MM.1S (cell line): ENCODE data around the gene LGALS7.
"Not testable (repeated sequence)": the region's sequence is repeated elsewhere in the genome, so short reads cannot be mapped to it uniquely, and the experiment has no call there.

Experiments
- DNase-seq: peaks from one replicate; pipeline ENCODE4 v3.0.0-alpha.2; 2015
- H2AFZ ChIP-seq: fragments of 300-600 bp; sonication (generic); 2 replicates; pipeline ENCODE4 v1.6.0; 2016; ENCODE audit warnings: antibody characterized with exemption, low read length
- H3F3A ChIP-seq: fragments of 300-600 bp; sonication (generic); 2 replicates; pipeline ENCODE4 v1.6.1; 2016; ENCODE audit warnings: mild to moderate bottlenecking, antibody characterized with exemption, low read length, moderate library complexity, mixed read lengths; ENCODE audit not compliant: insufficient read depth
- H3K27ac ChIP-seq: fragments of 300-600 bp; sonication (generic); 2 replicates; pipeline ENCODE4 v1.5.1; 2016; ENCODE audit warnings: mild to moderate bottlenecking, low read length
- H3K27me3 ChIP-seq: fragments of 300-600 bp; sonication (generic); replicated peaks from 2 replicates; pipeline ENCODE4 v1.6.0; 2016; ENCODE audit warnings: low read length; ENCODE audit not compliant: insufficient read depth
- H3K36me3 ChIP-seq: fragments of 300-600 bp; sonication (generic); replicated peaks from 2 replicates; pipeline ENCODE4 v1.6.1; 2016; ENCODE audit warnings: mild to moderate bottlenecking, low read length, mixed read lengths; ENCODE audit not compliant: insufficient read depth
- H3K4me1 ChIP-seq: fragments of 300-600 bp; sonication (generic); 2 replicates; pipeline ENCODE4 v1.6.1; 2016; ENCODE audit warnings: low read length, mixed read lengths
- H3K4me2 ChIP-seq: fragments of 300-600 bp; sonication (generic); 2 replicates; pipeline ENCODE4 v1.6.0; 2016; ENCODE audit warnings: low read depth, low read length
- H3K4me3 ChIP-seq: fragments of 300-600 bp; sonication (generic); 2 replicates; pipeline ENCODE4 v1.5.1; 2016; ENCODE audit warnings: low read length, mixed read lengths
- H3K79me2 ChIP-seq: fragments of 300-600 bp; sonication (generic); 2 replicates; pipeline ENCODE4 v1.6.1; 2016; ENCODE audit warnings: mixed run types, low read length, mixed read lengths
- H3K9ac ChIP-seq: fragments of 300-600 bp; sonication (generic); 2 replicates; pipeline ENCODE4 v1.6.1; 2016; ENCODE audit warnings: low read length, mixed read lengths
- H3K9me2 ChIP-seq: fragments of 300-600 bp; sonication (generic); replicated peaks from 2 replicates; pipeline ENCODE4 v1.6.1; 2016; ENCODE audit warnings: mild to moderate bottlenecking, low read length, mixed read lengths; ENCODE audit not compliant: insufficient read depth
- H3K9me3 ChIP-seq: fragments of 300-600 bp; sonication (generic); replicated peaks from 2 replicates; pipeline ENCODE4 v1.6.1; 2016; ENCODE audit warnings: mild to moderate bottlenecking, low read length, mixed read lengths; ENCODE audit not compliant: insufficient read depth
- H4K20me1 ChIP-seq: fragments of 300-600 bp; sonication (generic); 2 replicates; pipeline ENCODE4 v1.6.1; 2016; ENCODE audit warnings: mild to moderate bottlenecking, low read length, moderate library complexity, mixed read lengths; ENCODE audit not compliant: insufficient read depth
- EZH2 ChIP-seq: fragments of 300-600 bp; sonication (generic); optimal IDR thresholded peaks from 2 replicates; pipeline ENCODE3; 2017; ENCODE audit warnings: low read depth, mild to moderate bottlenecking, antibody characterized with exemption, low read length, mixed read lengths
- EZH2phosphoT487 ChIP-seq: fragments of 300-600 bp; sonication (generic); IDR thresholded peaks from 2 replicates; pipeline ENCODE4 v1.6.1; 2018; ENCODE audit warnings: antibody characterized with exemption, low read length
- TF ChIP-seq, protein P1 (sequence below): fragments of 300-600 bp; sonication (generic); IDR thresholded peaks from 2 replicates; pipeline ENCODE4 v1.5.1; 2016; ENCODE audit warnings: antibody characterized with exemption, low read length, mixed read lengths

The LGALS7 gene

GRCh38 chr19:38788478-38789243, 15.3 kb upstream of the LGALS7 start, which contains the start of gene LGALS7B:
Gene LGALS7B (plus strand): TSS chr19:38789200. CDS start chr19:38789227, 27 bp downstream.
- H3K9me3 ChIP-seq: no peaks in the 10 kb centered on the region
- H3K4me2 ChIP-seq: no peak within 1 kb of the TSS
- no peak for DNase-seq
- no peaks in the 10 kb centered on the region for H3K9me2 ChIP-seq
- peaks cover 14% of the 10 kb centered on the region for H3K27me3 ChIP-seq
- H3K36me3 ChIP-seq: no peaks in the 10 kb centered on the region
- H2AFZ ChIP-seq: no peak within 1 kb of the TSS
- H3K79me2 ChIP-seq: no peaks in the 10 kb centered on the region
- H4K20me1 ChIP-seq: no peaks in the 10 kb centered on the region
- H3K4me1 ChIP-seq: no peaks in the 10 kb centered on the region
- TF ChIP-seq EZH2 (no peak), EZH2phosphoT487 (no peak)
- TF ChIP-seq, protein P1, sequence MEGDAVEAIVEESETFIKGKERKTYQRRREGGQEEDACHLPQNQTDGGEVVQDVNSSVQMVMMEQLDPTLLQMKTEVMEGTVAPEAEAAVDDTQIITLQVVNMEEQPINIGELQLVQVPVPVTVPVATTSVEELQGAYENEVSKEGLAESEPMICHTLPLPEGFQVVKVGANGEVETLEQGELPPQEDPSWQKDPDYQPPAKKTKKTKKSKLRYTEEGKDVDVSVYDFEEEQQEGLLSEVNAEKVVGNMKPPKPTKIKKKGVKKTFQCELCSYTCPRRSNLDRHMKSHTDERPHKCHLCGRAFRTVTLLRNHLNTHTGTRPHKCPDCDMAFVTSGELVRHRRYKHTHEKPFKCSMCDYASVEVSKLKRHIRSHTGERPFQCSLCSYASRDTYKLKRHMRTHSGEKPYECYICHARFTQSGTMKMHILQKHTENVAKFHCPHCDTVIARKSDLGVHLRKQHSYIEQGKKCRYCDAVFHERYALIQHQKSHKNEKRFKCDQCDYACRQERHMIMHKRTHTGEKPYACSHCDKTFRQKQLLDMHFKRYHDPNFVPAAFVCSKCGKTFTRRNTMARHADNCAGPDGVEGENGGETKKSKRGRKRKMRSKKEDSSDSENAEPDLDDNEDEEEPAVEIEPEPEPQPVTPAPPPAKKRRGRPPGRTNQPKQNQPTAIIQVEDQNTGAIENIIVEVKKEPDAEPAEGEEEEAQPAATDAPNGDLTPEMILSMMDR: no peak
- H3K9ac ChIP-seq: no peak within 1 kb of the TSS
- no peak within 1 kb of the TSS for H3K4me3 ChIP-seq
- H3F3A ChIP-seq: no peaks in the 10 kb centered on the region
- no peak within 1 kb of the TSS for H3K27ac ChIP-seq

GRCh38 chr19:38786572-38787265, 13.4 kb upstream of the LGALS7 start:
- DNase-seq: no peak
- Histone ChIP-seq H4K20me1 (no peaks in the 10 kb centered on the region), H3K27ac (no peak overlapping the region), H3K79me2 (no peaks in the 10 kb centered on the region), H3K9ac (no peak overlapping the region), H3F3A (no peaks in the 10 kb centered on the region), H3K27me3 (peaks cover 3% of the 10 kb centered on the region), H3K4me1 (no peaks in the 10 kb centered on the region), H3K4me3 (no peak overlapping the region), H2AFZ (no peak overlapping the region), H3K9me3 (no peaks in the 10 kb centered on the region), H3K9me2 (no peaks in the 10 kb centered on the region), H3K4me2 (no peak overlapping the region), H3K36me3 (no peaks in the 10 kb centered on the region)
- no peak for TF ChIP-seq EZH2
- TF ChIP-seq, protein P1: no peak
- TF ChIP-seq EZH2phosphoT487: no peak

DNA sequence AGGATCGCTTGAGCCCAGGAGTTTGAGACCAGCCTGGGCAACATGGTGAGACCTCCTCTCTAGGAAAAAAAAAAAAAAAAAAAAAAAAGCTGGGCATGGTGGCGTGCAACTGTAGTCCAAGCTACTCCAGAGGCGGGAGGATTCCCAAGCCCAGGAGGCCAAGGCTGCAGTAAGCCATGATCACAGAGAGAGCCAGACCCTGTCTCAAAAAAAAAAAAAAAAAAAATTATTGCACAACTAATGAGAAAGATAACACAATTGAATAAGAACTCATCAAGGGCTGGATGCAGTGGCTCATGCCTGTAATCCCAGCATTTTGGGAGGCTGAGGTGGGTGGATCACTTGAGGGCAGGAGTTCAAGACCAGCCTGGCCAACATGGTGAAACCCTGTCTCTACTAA, 12.7 kb upstream of the LGALS7 start:
- H3K4me2 ChIP-seq, H3K9me2 ChIP-seq, H3K4me1 ChIP-seq, H3F3A ChIP-seq, H3K79me2 ChIP-seq, H3K36me3 ChIP-seq, DNase-seq, H3K27ac ChIP-seq, H3K27me3 ChIP-seq, H4K20me1 ChIP-seq, H3K4me3 ChIP-seq, H3K9me3 ChIP-seq, H3K9ac ChIP-seq, H2AFZ ChIP-seq: not testable (repeated sequence)

DNA sequence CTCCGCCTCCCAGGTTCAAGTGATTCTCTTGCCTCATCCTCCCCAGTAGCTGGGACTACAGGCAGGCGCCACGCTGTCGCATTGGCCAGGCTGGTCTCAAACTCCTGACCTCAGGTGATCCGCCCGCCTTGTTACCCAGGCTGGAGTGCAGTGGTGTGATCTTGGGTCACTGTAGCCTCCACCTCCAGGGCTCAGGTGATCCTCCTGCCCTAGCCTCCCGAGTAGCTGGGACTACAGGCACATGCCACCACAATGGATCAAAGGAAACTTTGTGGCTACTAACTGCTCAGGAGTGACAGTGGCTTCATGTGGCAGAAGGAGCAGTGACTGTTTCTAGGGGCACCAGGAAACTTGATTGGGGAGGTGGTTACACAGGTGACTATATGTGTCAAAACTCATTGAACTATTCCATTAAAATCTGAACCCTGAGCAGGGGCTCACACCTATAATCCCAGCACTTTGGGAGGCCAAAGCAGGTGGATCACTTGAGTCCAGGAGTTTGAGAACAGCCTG, 11.9 kb upstream of the LGALS7 start:
- peaks cover 18% of the 10 kb centered on the region for H3K27me3 ChIP-seq
- H3K27ac ChIP-seq: no peak overlapping the region
- no peak overlapping the region for H2AFZ ChIP-seq
- H4K20me1 ChIP-seq: no peaks in the 10 kb centered on the region
- H3K4me3 ChIP-seq: no peak overlapping the region
- H3K9ac ChIP-seq: no peak overlapping the region
- DNase-seq: no peak
- no peak for TF ChIP-seq EZH2phosphoT487
- no peak for TF ChIP-seq EZH2
- TF ChIP-seq, protein P1: no peak
- no peak overlapping the region for H3K4me2 ChIP-seq
- H3K9me2 ChIP-seq: no peaks in the 10 kb centered on the region
- no peaks in the 10 kb centered on the region for H3K9me3 ChIP-seq
- no peaks in the 10 kb centered on the region for H3F3A ChIP-seq
- no peaks in the 10 kb centered on the region for H3K36me3 ChIP-seq
- H3K79me2 ChIP-seq: no peaks in the 10 kb centered on the region
- no peaks in the 10 kb centered on the region for H3K4me1 ChIP-seq
